Gastrocnemius medialis (tissue), 4 donors: Measurements from ENCODE around the gene KAT8. TPM values are rescaled to one million over a fixed set of nuclear protein-coding genes. Genes with fewer than 3 reads are reported as not detected.

ENCODE experiments used
- ATAC-seq, 2 donors: fragments of 150-250 bp; one replicate each; pipeline ENCODE4 v1.9.1; 2016
- DNase-seq, 2 donors: peaks; one replicate each; pipeline ENCODE4 v3.0.0-alpha.2; 2019
- H3K27ac ChIP-seq, 4 donors: fragments of 200-600 bp; sonication (generic); 1 replicate in 1 of 4; 2 replicates in 3 of 4; pipeline ENCODE4 v1.5.1; 2016 to 2018; ENCODE audit warnings: mild to moderate bottlenecking in 2 of 4, moderate library complexity in 1 of 4
- H3K27me3 ChIP-seq, 3 donors: fragments of 200-600 bp; sonication (generic) in 2 of 3; 1 replicate in 1 of 3; 2 replicates in 2 of 3; pipeline versions ENCODE4 v1.5.1 to v1.6.0; 2016 to 2019; ENCODE audit warnings: mild to moderate bottlenecking in 1 of 3, moderate library complexity in 1 of 3
- H3K36me3 ChIP-seq, 2 donors: fragments of 200-600 bp; sonication (generic) in 1 of 2; one replicate each; pipeline ENCODE4 v1.5.1; 2017 to 2018
- H3K4me1 ChIP-seq, 2 donors: fragments of 200-600 bp; sonication (generic) in 1 of 2; one replicate each; pipeline ENCODE4 v1.5.1; 2016 to 2017; ENCODE audit warnings: mild to moderate bottlenecking in 2 of 2
- H3K4me3 ChIP-seq, 4 donors: fragments of 200-600 bp; sonication (generic) in 3 of 4; 1 replicate in 1 of 4; 2 replicates in 3 of 4; pipeline ENCODE4 v1.5.1; 2016 to 2019; ENCODE audit warnings: mild to moderate bottlenecking in 2 of 4
- H3K9me3 ChIP-seq, 3 donors: fragments of 200-600 bp; sonication (generic) in 2 of 3; 1 replicate in 1 of 3; 2 replicates in 2 of 3; pipeline ENCODE4 v1.5.1; 2016 to 2019
- POLR2A ChIP-seq, 2 donors: fragments of 450-650 bp; IDR thresholded peaks; one replicate each; pipeline ENCODE4 v1.6.1; 2017; ENCODE audit warnings: antibody characterized with exemption in 2 of 2, mild to moderate bottlenecking in 2 of 2, moderate library complexity in 2 of 2
- in situ Hi-C, 4 donors: fragments of 200-750 bp; cut with MboI; loops; one replicate each; pipeline versions ENCODE4 v1.15.0 to v1.8.0; 2017; ENCODE audit warnings: low sequenced_read_pairs in 4 of 4
- intact Hi-C: fragments of 100-400 bp; cut with DNase I; formaldehyde crosslinking; loops from one replicate; pipeline ENCODE4 v1.15.1; 2023; ENCODE audit warnings: low total_unique reads
- total RNA-seq, 4 donors: library from RNA; depleted of rRNA; stranded (reverse); fragments of >200 nt; gene quantifications; one replicate each; pipeline versions ENCODE4 v1.1.0 to v1.2.3, GENCODE V29; 2016
- TF ChIP-seq, protein P1 (sequence below), 5 experiments: fragments of 450-650 bp in 3 of 5; fragments of 200-600 bp in 2 of 5; sonication (generic) in 2 of 5; IDR thresholded peaks in 4 of 5; conservative IDR thresholded peaks in 1 of 5; 1 replicate in 4 of 5; 2 replicates in 1 of 5; pipeline ENCODE4 v1.5.1; 2016 to 2019; ENCODE audit warnings: antibody characterized with exemption in 5 of 5, mild to moderate bottlenecking in 3 of 5, moderate library complexity in 3 of 5

KAT8 gene
- total RNA-seq, 4 donors from 2014 or later: 44.3 to 102 (median 54.3) TPM

DNA sequence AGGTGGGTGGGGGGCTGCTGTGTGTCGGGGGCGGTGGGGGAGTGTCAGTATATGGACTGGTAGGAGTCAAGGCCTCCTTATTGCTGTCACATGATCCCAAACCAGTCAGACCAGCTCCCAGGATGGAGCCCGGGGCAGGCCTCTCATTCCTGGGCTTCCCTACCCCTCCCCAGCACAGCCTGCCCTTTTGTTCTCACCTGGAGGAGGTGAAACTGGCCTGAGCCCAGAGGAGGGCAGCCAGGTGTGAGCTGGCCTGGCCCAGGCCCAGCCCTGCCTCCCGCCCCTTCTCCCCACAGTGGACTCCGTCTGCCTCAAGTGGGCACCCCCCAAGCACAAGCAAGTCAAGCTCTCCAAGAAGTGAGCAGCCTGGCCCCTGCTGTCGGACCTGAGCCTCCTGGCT is 13.4 kb downstream of the KAT8 start:
- intact Hi-C loops: no loop called here
- Histone ChIP-seq H3K27me3 (no peaks in the 10 kb centered on the region), H3K36me3 (peaks cover 0 to 37% of the 10 kb centered on the region in 2 donors), H3K27ac (no peak overlapping the region), H3K4me3 (no peak overlapping the region), H3K9me3 (no peaks in the 10 kb centered on the region), H3K4me1 (peaks cover 29 to 37% of the 10 kb centered on the region in 2 donors)
- DNase-seq: no peak
- no peak for ATAC-seq
- no peak for TF ChIP-seq POLR2A (IDR thresholded peaks at IDR 0.05)
- TF ChIP-seq, protein P1, sequence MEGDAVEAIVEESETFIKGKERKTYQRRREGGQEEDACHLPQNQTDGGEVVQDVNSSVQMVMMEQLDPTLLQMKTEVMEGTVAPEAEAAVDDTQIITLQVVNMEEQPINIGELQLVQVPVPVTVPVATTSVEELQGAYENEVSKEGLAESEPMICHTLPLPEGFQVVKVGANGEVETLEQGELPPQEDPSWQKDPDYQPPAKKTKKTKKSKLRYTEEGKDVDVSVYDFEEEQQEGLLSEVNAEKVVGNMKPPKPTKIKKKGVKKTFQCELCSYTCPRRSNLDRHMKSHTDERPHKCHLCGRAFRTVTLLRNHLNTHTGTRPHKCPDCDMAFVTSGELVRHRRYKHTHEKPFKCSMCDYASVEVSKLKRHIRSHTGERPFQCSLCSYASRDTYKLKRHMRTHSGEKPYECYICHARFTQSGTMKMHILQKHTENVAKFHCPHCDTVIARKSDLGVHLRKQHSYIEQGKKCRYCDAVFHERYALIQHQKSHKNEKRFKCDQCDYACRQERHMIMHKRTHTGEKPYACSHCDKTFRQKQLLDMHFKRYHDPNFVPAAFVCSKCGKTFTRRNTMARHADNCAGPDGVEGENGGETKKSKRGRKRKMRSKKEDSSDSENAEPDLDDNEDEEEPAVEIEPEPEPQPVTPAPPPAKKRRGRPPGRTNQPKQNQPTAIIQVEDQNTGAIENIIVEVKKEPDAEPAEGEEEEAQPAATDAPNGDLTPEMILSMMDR (IDR thresholded peaks at IDR 0.05 in 4 of 5, conservative IDR thresholded peaks at IDR 0.05 in 1 of 5): no peak
- in situ Hi-C loops: no loop called here

DNA sequence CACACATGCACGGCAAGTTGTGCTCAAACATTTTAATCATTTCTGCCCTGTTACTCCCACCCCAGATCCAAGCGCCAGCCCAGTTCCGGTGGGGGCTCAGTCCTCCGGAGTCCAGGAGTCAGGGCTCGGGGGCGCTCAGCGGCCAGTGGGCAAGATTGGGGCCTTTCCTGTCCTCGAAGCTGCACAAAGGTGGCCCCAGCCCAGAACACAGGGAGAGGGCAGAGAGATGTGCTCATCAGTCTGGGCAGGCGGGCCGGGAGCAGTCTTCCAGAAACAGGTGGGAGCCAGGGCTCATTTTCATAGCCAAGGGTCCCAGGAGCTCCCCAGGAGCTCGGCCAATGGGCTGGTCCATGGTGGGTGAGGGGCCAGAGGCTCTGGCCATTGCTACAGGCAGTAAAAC is 14.0 kb downstream of the KAT8 start:
- DNase-seq (no peak), ATAC-seq (no peak)
- no peak overlapping the region for H3K27ac ChIP-seq
- intact Hi-C loops (no loop called here), in situ Hi-C loops (no loop called here)
- peaks cover 0 to 37% of the 10 kb centered on the region in 2 donors for H3K36me3 ChIP-seq
- H3K27me3 ChIP-seq: no peaks in the 10 kb centered on the region
- H3K4me1 ChIP-seq: peaks cover 29 to 32% of the 10 kb centered on the region in 2 donors
- no peak for TF ChIP-seq POLR2A (IDR thresholded peaks at IDR 0.05)
- TF ChIP-seq, protein P1 (IDR thresholded peaks at IDR 0.05 in 4 of 5, conservative IDR thresholded peaks at IDR 0.05 in 1 of 5): no peak
- no peaks in the 10 kb centered on the region for H3K9me3 ChIP-seq
- no peak overlapping the region for H3K4me3 ChIP-seq

DNA sequence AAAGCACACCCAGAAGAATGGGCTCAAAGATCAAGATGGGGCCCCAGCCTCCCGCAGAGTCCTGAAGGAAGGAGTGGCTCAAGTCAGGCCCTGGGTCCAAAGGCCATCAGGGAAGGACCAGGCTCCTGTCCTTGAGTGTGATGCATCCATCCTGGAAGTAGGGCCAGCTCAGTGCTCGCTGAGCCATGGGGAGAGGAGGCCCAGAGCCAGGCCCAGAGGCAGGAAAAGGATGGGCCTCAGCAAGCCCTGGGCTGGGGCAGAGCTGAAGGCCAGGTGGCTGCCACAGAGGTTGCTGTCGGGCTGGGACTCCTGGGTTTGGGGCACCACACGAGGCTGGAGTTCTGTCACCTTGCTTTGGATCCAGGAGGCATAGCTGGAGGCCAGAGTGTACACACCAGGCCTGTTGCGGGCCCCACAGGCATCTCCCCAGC is 14.4 kb downstream of the KAT8 start:
- in situ Hi-C loops: no loop called here
- H3K4me1 ChIP-seq: peaks cover 28 to 29% of the 10 kb centered on the region in 2 donors

DNA sequence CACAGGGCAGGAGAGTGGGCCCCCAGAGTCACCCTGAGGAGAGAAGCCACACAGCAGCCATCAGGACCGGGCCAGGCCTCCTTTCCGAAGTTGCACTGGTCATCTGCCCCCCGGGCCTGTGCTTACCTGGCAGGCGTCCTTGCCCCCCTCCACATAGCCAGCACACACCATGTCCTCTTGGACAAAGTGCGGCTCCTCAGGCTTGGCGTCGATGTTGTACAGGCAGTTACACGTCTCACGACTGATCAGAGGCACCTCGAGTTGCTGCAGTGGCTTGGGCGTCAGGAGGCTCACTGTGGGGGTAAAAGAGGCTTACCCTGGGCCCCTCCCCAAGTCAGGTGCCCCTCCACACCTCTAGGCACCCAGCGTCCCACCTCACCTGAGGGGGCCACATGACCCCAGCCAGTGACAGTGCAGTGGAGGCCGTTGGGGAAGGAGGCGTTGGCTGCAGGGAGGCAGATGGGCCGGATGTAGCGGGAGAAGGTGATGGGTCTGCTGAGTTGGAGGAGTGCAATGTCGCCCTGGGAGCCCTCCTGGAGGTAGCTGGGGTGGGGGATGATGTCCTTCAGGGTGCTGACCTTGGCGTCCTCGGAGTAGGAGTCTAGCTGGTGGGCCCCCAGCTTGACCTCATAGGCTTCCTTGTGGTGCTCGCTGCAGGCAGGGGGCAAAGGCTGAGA is 15.0 kb downstream of the KAT8 start:
- TF ChIP-seq, protein P1 (IDR thresholded peaks at IDR 0.05 in 4 of 5, conservative IDR thresholded peaks at IDR 0.05 in 1 of 5): no peak
- TF ChIP-seq POLR2A (IDR thresholded peaks at IDR 0.05): no peak
- intact Hi-C loops: no loop called here
- Histone ChIP-seq H3K9me3 (no peaks in the 10 kb centered on the region), H3K27ac (no peak overlapping the region), H3K4me3 (no peak overlapping the region), H3K4me1 (peaks cover 22 to 23% of the 10 kb centered on the region in 2 donors), H3K27me3 (no peaks in the 10 kb centered on the region), H3K36me3 (peaks cover 0 to 37% of the 10 kb centered on the region in 2 donors)
- in situ Hi-C loops: no loop called here
- DNase-seq (no peak), ATAC-seq (no peak)

More for the DNA sequence above, 14.4 kb downstream of the KAT8 start:
- no peak for ATAC-seq
- H3K27ac ChIP-seq: no peak overlapping the region
- no peak overlapping the region for H3K4me3 ChIP-seq
- H3K9me3 ChIP-seq: no peaks in the 10 kb centered on the region
- no peaks in the 10 kb centered on the region for H3K27me3 ChIP-seq
- peaks cover 0 to 37% of the 10 kb centered on the region in 2 donors for H3K36me3 ChIP-seq
- TF ChIP-seq POLR2A (IDR thresholded peaks at IDR 0.05): no peak
- TF ChIP-seq, protein P1 (IDR thresholded peaks at IDR 0.05 in 4 of 5, conservative IDR thresholded peaks at IDR 0.05 in 1 of 5): no peak
- intact Hi-C loops: no loop called here
- DNase-seq: no peak
